Smooth muscle cell (in vitro differentiated cells): ENCODE data around the gene BIN2. TPM values are rescaled to one million over a fixed set of nuclear protein-coding genes. Genes with fewer than 3 reads are reported as not detected.

Source experiments
- DNase-seq: peaks from one replicate; lab custom pipeline; 2025; ENCODE audit not compliant: unreplicated experiment; lab: John Stamatoyannopoulos, UW
- H2AFZ ChIP-seq: fragments of 200-600 bp; sonication (generic); 2 replicates; pipeline ENCODE4 v1.6.0; 2016; ENCODE audit warnings: antibody characterized with exemption, low read depth, mild to moderate bottlenecking
- H3F3A ChIP-seq: fragments of 200-600 bp; sonication (generic); 2 replicates; pipeline ENCODE4 v1.6.0; 2017; ENCODE audit warnings: antibody characterized with exemption, low read depth
- H3K27ac ChIP-seq: fragments of 200-600 bp; sonication (generic); 2 replicates; pipeline ENCODE4 v1.5.1; 2016; ENCODE audit warnings: low read depth, mild to moderate bottlenecking
- H3K27me3 ChIP-seq: fragments of 200-600 bp; sonication (generic); 2 replicates; pipeline ENCODE4 v1.6.1; 2016; ENCODE audit warnings: low read depth, mild to moderate bottlenecking
- H3K36me3 ChIP-seq: fragments of 200-600 bp; sonication (generic); 2 replicates; pipeline ENCODE4 v1.5.1; 2016; ENCODE audit warnings: low read depth
- H3K4me1 ChIP-seq: fragments of 200-600 bp; sonication (generic); 2 replicates; pipeline ENCODE4 v1.5.1; 2016; ENCODE audit warnings: low read depth
- H3K4me2 ChIP-seq: fragments of 200-600 bp; sonication (generic); 2 replicates; pipeline ENCODE4 v1.6.0; 2016; ENCODE audit warnings: mild to moderate bottlenecking
- H3K4me3 ChIP-seq: fragments of 200-600 bp; sonication (generic); 2 replicates; pipeline ENCODE4 v1.5.1; 2016; ENCODE audit warnings: mild to moderate bottlenecking
- H3K79me2 ChIP-seq: fragments of 200-600 bp; sonication (generic); 2 replicates; pipeline ENCODE4 v1.6.0; 2016; ENCODE audit warnings: low read depth, mild to moderate bottlenecking
- H3K9ac ChIP-seq: fragments of 200-600 bp; sonication (generic); 2 replicates; pipeline ENCODE4 v1.6.0; 2016; ENCODE audit warnings: low read depth
- H3K9me3 ChIP-seq: fragments of 200-600 bp; sonication (generic); replicated peaks from 2 replicates; pipeline ENCODE4 v1.5.1; 2016; ENCODE audit warnings: low read depth
- H4K20me1 ChIP-seq: fragments of 200-600 bp; sonication (generic); 2 replicates; pipeline ENCODE4 v1.6.0; 2016; ENCODE audit warnings: low read depth
- WGBS: methylation state at CpG from one replicate; pipeline ENCODE4 v1.1.7; 2016; ENCODE audit warnings: low lambda C conversion rate; 5-methylcytosine and 5-hydroxymethylcytosine counted together
- polyA plus RNA-seq: library from polyadenylated mRNA; unstranded; fragments of >200 nt; fragmentation: Nextera tagmentation; extraction: Ambion mirVana; gene quantifications from 2 replicates; pipeline ENCODE4 v1.2.1, GENCODE V29; 2016
- total RNA-seq: library from RNA; depleted of rRNA; stranded (reverse); fragments of >200 nt; gene quantifications from 2 replicates; pipeline ENCODE4 v1.2.3, GENCODE V29; 2014
- TF ChIP-seq, protein P1 (sequence below): fragments of 200-600 bp; sonication (generic); IDR thresholded peaks from 2 replicates; pipeline ENCODE4 v1.5.1; 2017; ENCODE audit warnings: borderline replicate concordance, mild to moderate bottlenecking, antibody characterized with exemption; ENCODE audit not compliant: insufficient read depth, poor library complexity, severe bottlenecking

The BIN2 gene
- total and polyA plus RNA-seq, 2 experiments from 2014 or later, result not detected

DNA sequence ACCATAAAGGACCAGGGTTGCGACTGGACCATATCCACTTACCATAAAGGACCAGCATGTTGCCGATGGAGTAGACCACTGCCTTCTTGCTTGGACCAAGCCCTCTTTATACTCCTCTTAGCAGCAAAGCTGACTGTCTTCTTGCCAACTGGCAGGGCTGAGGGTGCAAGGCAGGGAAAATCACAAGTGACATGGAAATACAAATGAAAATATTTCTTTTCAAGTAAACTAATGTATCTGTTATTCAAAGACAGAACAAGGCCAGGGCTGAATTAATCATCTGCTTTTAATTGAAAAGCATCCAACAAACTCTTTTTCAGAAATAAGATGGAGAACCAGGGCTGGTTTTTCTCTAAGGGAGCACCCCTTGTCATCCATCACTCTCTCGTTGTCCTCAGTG is 22.6 kb upstream of the BIN2 start, which contains the start of gene CELA1:
CELA1 (minus strand) TSS at position 99 of the 400 bp plus-strand sequence; CDS start at position 58, 41 bp downstream.
- Histone ChIP-seq H2AFZ (no peak within 1 kb of the TSS), H4K20me1 (no peaks in the 10 kb centered on the region), H3K36me3 (no peaks in the 10 kb centered on the region), H3K9ac (no peak within 1 kb of the TSS), H3K4me1 (no peaks in the 10 kb centered on the region), H3K27ac (no peak within 1 kb of the TSS), H3K9me3 (no peaks in the 10 kb centered on the region), H3F3A (no peaks in the 10 kb centered on the region), H3K4me2 (no peak within 1 kb of the TSS), H3K27me3 (no peaks in the 10 kb centered on the region), H3K4me3 (no peak within 1 kb of the TSS), H3K79me2 (no peaks in the 10 kb centered on the region)
- no peak for DNase-seq
- TF ChIP-seq, protein P1, sequence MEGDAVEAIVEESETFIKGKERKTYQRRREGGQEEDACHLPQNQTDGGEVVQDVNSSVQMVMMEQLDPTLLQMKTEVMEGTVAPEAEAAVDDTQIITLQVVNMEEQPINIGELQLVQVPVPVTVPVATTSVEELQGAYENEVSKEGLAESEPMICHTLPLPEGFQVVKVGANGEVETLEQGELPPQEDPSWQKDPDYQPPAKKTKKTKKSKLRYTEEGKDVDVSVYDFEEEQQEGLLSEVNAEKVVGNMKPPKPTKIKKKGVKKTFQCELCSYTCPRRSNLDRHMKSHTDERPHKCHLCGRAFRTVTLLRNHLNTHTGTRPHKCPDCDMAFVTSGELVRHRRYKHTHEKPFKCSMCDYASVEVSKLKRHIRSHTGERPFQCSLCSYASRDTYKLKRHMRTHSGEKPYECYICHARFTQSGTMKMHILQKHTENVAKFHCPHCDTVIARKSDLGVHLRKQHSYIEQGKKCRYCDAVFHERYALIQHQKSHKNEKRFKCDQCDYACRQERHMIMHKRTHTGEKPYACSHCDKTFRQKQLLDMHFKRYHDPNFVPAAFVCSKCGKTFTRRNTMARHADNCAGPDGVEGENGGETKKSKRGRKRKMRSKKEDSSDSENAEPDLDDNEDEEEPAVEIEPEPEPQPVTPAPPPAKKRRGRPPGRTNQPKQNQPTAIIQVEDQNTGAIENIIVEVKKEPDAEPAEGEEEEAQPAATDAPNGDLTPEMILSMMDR, result no peak
- WGBS, result 94% methylated on average over 3 of the region's 3 CpGs

- Histone ChIP-seq H3K36me3 (no peaks in the 10 kb centered on the region), H4K20me1 (no peaks in the 10 kb centered on the region), H3K79me2 (no peaks in the 10 kb centered on the region), H3K9me3 (no peaks in the 10 kb centered on the region), H3K4me1 (peaks cover 3% of the 10 kb centered on the region), H3K4me2 (no peak overlapping the region), H3K4me3 (no peak overlapping the region), H3K27me3 (no peaks in the 10 kb centered on the region), H3K9ac (no peak overlapping the region), H2AFZ (no peak overlapping the region), H3F3A (no peaks in the 10 kb centered on the region), H3K27ac (no peak overlapping the region)
- TF ChIP-seq, protein P1, result no peak
- no peak for DNase-seq
- WGBS, result 55% methylated on average over 5 of the region's 7 CpGs
These were observed 21.7 kb upstream of the BIN2 start for GRCh38 chr12:51345681-51346080.

GRCh38 chr12:51343201-51343600 is 19.2 kb upstream of the BIN2 start:
- H3K9me3 ChIP-seq, result no peaks in the 10 kb centered on the region
- H3K4me1 ChIP-seq, result peaks cover 3% of the 10 kb centered on the region
- H3K4me2 ChIP-seq, result no peak overlapping the region
- H4K20me1 ChIP-seq, result no peaks in the 10 kb centered on the region
- no peaks in the 10 kb centered on the region for H3F3A ChIP-seq
- H3K4me3 ChIP-seq, result no peak overlapping the region
- DNase-seq, result no peak
- H2AFZ ChIP-seq, result no peak overlapping the region
- no peaks in the 10 kb centered on the region for H3K79me2 ChIP-seq
- H3K9ac ChIP-seq, result no peak overlapping the region
- 98% methylated on average over 2 of the region's 2 CpGs for WGBS
- H3K27ac ChIP-seq, result no peak overlapping the region
- H3K27me3 ChIP-seq, result no peaks in the 10 kb centered on the region
- H3K36me3 ChIP-seq, result no peaks in the 10 kb centered on the region
- TF ChIP-seq, protein P1, result no peak

DNA sequence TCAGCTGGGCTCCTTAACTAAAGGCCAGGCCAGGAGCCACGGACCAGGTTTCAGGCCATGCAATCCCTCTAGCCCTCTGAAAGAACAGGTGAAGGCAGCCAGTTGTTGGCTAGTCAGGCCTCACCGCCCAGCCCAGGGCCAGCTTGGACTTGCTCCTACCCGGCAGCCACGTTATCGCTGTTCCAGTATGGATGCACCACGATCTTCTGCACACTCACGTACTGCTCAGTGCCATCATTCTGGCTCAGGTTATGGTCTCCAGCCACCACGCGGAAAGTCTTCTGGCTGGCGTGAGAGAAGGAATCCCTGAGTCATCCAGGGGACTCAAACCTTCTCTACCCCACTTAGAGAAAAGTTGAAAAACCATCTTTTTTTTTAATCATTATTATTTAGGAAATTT is 18.4 kb upstream of the BIN2 start:
- no peak for DNase-seq
- H3K9me3 ChIP-seq, result no peaks in the 10 kb centered on the region
- H4K20me1 ChIP-seq, result no peaks in the 10 kb centered on the region
- H3F3A ChIP-seq, result no peaks in the 10 kb centered on the region
- 93% methylated on average over 10 of the region's 10 CpGs for WGBS
- no peak overlapping the region for H3K4me3 ChIP-seq
- H3K27me3 ChIP-seq, result no peaks in the 10 kb centered on the region
- H3K9ac ChIP-seq, result no peak overlapping the region
- no peaks in the 10 kb centered on the region for H3K36me3 ChIP-seq
- no peak overlapping the region for H2AFZ ChIP-seq
- H3K79me2 ChIP-seq, result no peaks in the 10 kb centered on the region
- H3K4me2 ChIP-seq, result no peak overlapping the region
- H3K27ac ChIP-seq, result no peak overlapping the region
- H3K4me1 ChIP-seq, result peaks cover 3% of the 10 kb centered on the region
- TF ChIP-seq, protein P1, result no peak
